IPS-18c (cell line): ENCODE results near the gene C10orf71.

Source experiments
- H3K4me3 ChIP-seq: 2 replicates; pipeline ENCODE4 v1.7.0; 2013; ENCODE audit warnings: low read depth, mild to moderate bottlenecking, low read length, moderate library complexity; ENCODE audit not compliant: insufficient read depth
- H3K9me3 ChIP-seq: one replicate; pipeline ENCODE4 v1.6.1; 2013; ENCODE audit warnings: mild to moderate bottlenecking, low read length, moderate library complexity; ENCODE audit not compliant: control insufficient read depth, insufficient read depth

Gene C10orf71

GRCh38 chr10:49335364-49335972, 36.5 kb downstream of the C10orf71 start:
- H3K9me3 ChIP-seq = peaks cover 8% of the 10 kb centered on the region
- H3K4me3 ChIP-seq = no peak overlapping the region

- no peak overlapping the region for H3K4me3 ChIP-seq
- peaks cover 4% of the 10 kb centered on the region for H3K9me3 ChIP-seq
These were observed 39.6 kb downstream of the C10orf71 start for GRCh38 chr10:49338604-49339003.

- H3K9me3 ChIP-seq = peaks cover 5% of the 10 kb centered on the region
- no peak overlapping the region for H3K4me3 ChIP-seq
These were observed 45.9 kb downstream of the C10orf71 start for GRCh38 chr10:49344840-49345239.

GRCh38 chr10:49347342-49347741, 48.4 kb downstream of the C10orf71 start:
- H3K4me3 ChIP-seq = no peak overlapping the region
- peaks cover 3% of the 10 kb centered on the region for H3K9me3 ChIP-seq

- H3K9me3 ChIP-seq = peaks cover 3% of the 10 kb centered on the region
- no peak overlapping the region for H3K4me3 ChIP-seq
These were observed 48.9 kb downstream of the C10orf71 start for GRCh38 chr10:49347827-49348226.

- H3K4me3 ChIP-seq = no peak overlapping the region
- H3K9me3 ChIP-seq = peaks cover 3% of the 10 kb centered on the region
These were observed 49.6 kb downstream of the C10orf71 start for GRCh38 chr10:49348593-49348992.

- Histone ChIP-seq H3K9me3 (peaks cover 3% of the 10 kb centered on the region), H3K4me3 (no peak overlapping the region)
These were observed 50.4 kb downstream of the C10orf71 start for GRCh38 chr10:49349390-49349789.

- Histone ChIP-seq H3K9me3 (peaks cover 3% of the 10 kb centered on the region), H3K4me3 (no peak overlapping the region)
These were observed 51.2 kb downstream of the C10orf71 start for GRCh38 chr10:49350138-49350537.

GRCh38 chr10:49350846-49351532, 52.0 kb downstream of the C10orf71 start:
- no peak overlapping the region for H3K4me3 ChIP-seq
- peaks cover 3% of the 10 kb centered on the region for H3K9me3 ChIP-seq

GRCh38 chr10:49351669-49352068, 52.7 kb downstream of the C10orf71 start:
- peaks cover 3% of the 10 kb centered on the region for H3K9me3 ChIP-seq
- H3K4me3 ChIP-seq = no peak overlapping the region

- no peak overlapping the region for H3K4me3 ChIP-seq
- H3K9me3 ChIP-seq = peaks cover 3% of the 10 kb centered on the region
These were observed 53.4 kb downstream of the C10orf71 start for GRCh38 chr10:49352323-49352722.

- no peaks in the 10 kb centered on the region for H3K9me3 ChIP-seq
These were observed 54.3 kb downstream of the C10orf71 start for GRCh38 chr10:49353026-49353894.

GRCh38 chr10:49353895-49354566, 55.1 kb downstream of the C10orf71 start:
- Histone ChIP-seq H3K4me3 (no peak overlapping the region), H3K9me3 (no peaks in the 10 kb centered on the region)

More at GRCh38 chr10:49353026-49353894, 54.3 kb downstream of the C10orf71 start:
- no peak overlapping the region for H3K4me3 ChIP-seq

- H3K4me3 ChIP-seq = no peak overlapping the region
- H3K9me3 ChIP-seq = no peaks in the 10 kb centered on the region
These were observed 55.6 kb downstream of the C10orf71 start for GRCh38 chr10:49354593-49354992.

GRCh38 chr10:49355221-49355620, 56.3 kb downstream of the C10orf71 start:
- Histone ChIP-seq H3K9me3 (no peaks in the 10 kb centered on the region), H3K4me3 (no peak overlapping the region)

- Histone ChIP-seq H3K4me3 (no peak overlapping the region), H3K9me3 (no peaks in the 10 kb centered on the region)
These were observed 57.2 kb downstream of the C10orf71 start for GRCh38 chr10:49356181-49356580.

GRCh38 chr10:49356944-49357343, 58.0 kb downstream of the C10orf71 start:
- Histone ChIP-seq H3K9me3 (no peaks in the 10 kb centered on the region), H3K4me3 (no peak overlapping the region)
